ENCODE data around the gene ZNF688. TPM values are rescaled to one million over a fixed set of nuclear protein-coding genes. Genes with fewer than 3 reads are reported as not detected.
A peak's percentile ranks its signal among the peaks of the same experiment; 100 is the strongest.

ZNF688 gene
- total and polyA plus RNA-seq, 2 of the 13 experiments (the other 11 are each of a cell fraction or from before 2014, with no cell fraction given): 2.4 to 5.4 TPM

GRCh38 chr16:30557957-30558788, 13.3 kb downstream of the ZNF688 start, which contains the start of gene ZNF764 (continued):
- TF ChIP-seq ZHX1 (CRISPR knock-in tag; IDR thresholded peaks at IDR 0.05; ENCODE audit: low read depth): peak; percentile 98
- peak; percentile 62 to 91 for TF ChIP-seq NR2F1 (CRISPR knock-in tag; IDR thresholded peaks at IDR 0.05)
- TF ChIP-seq ISX (CRISPR knock-in tag; conservative IDR thresholded peaks at IDR 0.05): peak; percentile 18; the same call in 1 of the 2 replicates
- TF ChIP-seq GLI4 (CRISPR knock-in tag; IDR thresholded peaks at IDR 0.05; ENCODE audit: borderline replicate concordance): peak; percentile 72; the same call in 1 of the 2 replicates
- peak; percentile 65; the same call in 1 of the 2 replicates for TF ChIP-seq IRF9 (CRISPR knock-in tag; IDR thresholded peaks at IDR 0.05; ENCODE audit: borderline replicate concordance)
- 0 out of 2 replicates have a peak, but pooled peaks have one; percentile 9 for TF ChIP-seq ZNF234 (CRISPR knock-in tag; conservative IDR thresholded peaks at IDR 0.05)
- no peak for TF ChIP-seq ZNF121 (CRISPR knock-in tag; IDR thresholded peaks at IDR 0.05)
- TF ChIP-seq HOMEZ (CRISPR knock-in tag; IDR thresholded peaks at IDR 0.05; ENCODE audit: low read depth): peak; percentile 47; the same call in 1 of the 2 replicates
- TF ChIP-seq ZMYM2 (CRISPR knock-in tag; IDR thresholded peaks at IDR 0.05): peak; percentile 38; the same call in 1 of the 2 replicates
- no peak for TF ChIP-seq ZNF724P (CRISPR knock-in tag; IDR thresholded peaks at IDR 0.05; ENCODE audit: borderline replicate concordance)
- peak; percentile 82; the same call in 1 of the 2 replicates for TF ChIP-seq ZNF331 (CRISPR knock-in tag; IDR thresholded peaks at IDR 0.05)
- no peak; the same call in none of the 2 replicates for TF ChIP-seq ZSCAN31 (CRISPR knock-in tag; IDR thresholded peaks at IDR 0.05; ENCODE audit: low read depth)
- peak; percentile 38; the same call in 1 of the 2 replicates for TF ChIP-seq SP2 (CRISPR knock-in tag; IDR thresholded peaks at IDR 0.05)
- peak; percentile 57 for TF ChIP-seq MIXL1 (CRISPR knock-in tag; IDR thresholded peaks at IDR 0.05)
- peak; percentile 29; the same call in 1 of the 2 replicates for TF ChIP-seq HDAC2 (CRISPR knock-in tag; IDR thresholded peaks at IDR 0.05)
- no peak for TF ChIP-seq ZNF773 (CRISPR knock-in tag; IDR thresholded peaks at IDR 0.05; ENCODE audit: borderline replicate concordance)
- TF ChIP-seq ZBTB7A (CRISPR knock-in tag; IDR thresholded peaks at IDR 0.05): peak; percentile 58; the same call in 1 of the 2 replicates
- peak; percentile 52; the same call in 1 of the 2 replicates for TF ChIP-seq KLF6 (CRISPR knock-in tag; IDR thresholded peaks at IDR 0.05)
- TF ChIP-seq SNAPC5 (CRISPR knock-in tag; IDR thresholded peaks at IDR 0.05; ENCODE audit: borderline replicate concordance): no peak; the same call in 1 of the 2 replicates
- peak; percentile 54 for TF ChIP-seq NR2F2 (IDR thresholded peaks at IDR 0.05; ENCODE audit: borderline replicate concordance, low read depth)
- TF ChIP-seq ZNF569 (CRISPR knock-in tag; IDR thresholded peaks at IDR 0.05; ENCODE audit: borderline replicate concordance): 0 out of 2 replicates have a peak, but pooled peaks have one; percentile 38
- peak; percentile 71; the same call in 1 of the 2 replicates for TF ChIP-seq ZNF83 (CRISPR knock-in tag; IDR thresholded peaks at IDR 0.05; ENCODE audit: borderline replicate concordance)

Measured in HepG2 (cell line).